GM19467 (cell line): ENCODE results near the gene TUFT1.
"Not testable (repeated sequence)": the region's sequence is repeated elsewhere in the genome, so short reads cannot be mapped to it uniquely, and the experiment has no call there.

Experiments used
- ATAC-seq: cut with Tn5 transposase; IDR thresholded peaks from one replicate; pipeline ENCODE4 v1.9.1; 2021; ENCODE audit warnings: mild to moderate bottlenecking, moderate library complexity; ENCODE audit not compliant: unreplicated experiment

The TUFT1 gene

GRCh38 chr1:151611832-151612500 lies 71.9 kb downstream of the TUFT1 start, which contains the start of gene SNX27:
TSS of gene SNX27 (plus strand) at chr1:151612050. CDS start at chr1:151612202, 152 bp downstream.
- peak; percentile 82 for ATAC-seq

- no peak for ATAC-seq
These were observed 72.6 kb downstream of the TUFT1 start for GRCh38 chr1:151612501-151613281.

- ATAC-seq: no peak
These were observed 73.2 kb downstream of the TUFT1 start for GRCh38 chr1:151613282-151613780.

GRCh38 chr1:151615711-151616504 lies 75.8 kb downstream of the TUFT1 start:
- no peak for ATAC-seq

- ATAC-seq: no peak
These were observed 76.4 kb downstream of the TUFT1 start for GRCh38 chr1:151616505-151616849.

GRCh38 chr1:151618003-151618402 lies 77.9 kb downstream of the TUFT1 start:
- no peak for ATAC-seq

GRCh38 chr1:151618470-151618869 lies 78.4 kb downstream of the TUFT1 start:
- no peak for ATAC-seq

GRCh38 chr1:151618996-151619395 lies 78.9 kb downstream of the TUFT1 start:
- not testable (repeated sequence) for ATAC-seq

- no peak for ATAC-seq
These were observed 79.5 kb downstream of the TUFT1 start for GRCh38 chr1:151619489-151620093.

- ATAC-seq: no peak
These were observed 80.2 kb downstream of the TUFT1 start for GRCh38 chr1:151620286-151620685.

- ATAC-seq: no peak
These were observed 81.2 kb downstream of the TUFT1 start for GRCh38 chr1:151621351-151621750.

GRCh38 chr1:151624783-151625182 lies 84.7 kb downstream of the TUFT1 start:
- no peak for ATAC-seq

GRCh38 chr1:151626740-151627334 lies 86.7 kb downstream of the TUFT1 start:
- ATAC-seq: no peak

- no peak for ATAC-seq
These were observed 89.2 kb downstream of the TUFT1 start for GRCh38 chr1:151629278-151629677.
